Measurements from ENCODE around the gene ARHGAP26.

The ARHGAP26 gene

GRCh38 chr5:142749321-142749720 is 20.9 kb upstream of the ARHGAP26 start:
- DNase-seq: peak in 1 of 2 experiments; percentile 9

- no peak for DNase-seq
These were observed 17.0 kb upstream of the ARHGAP26 start for GRCh38 chr5:142753116-142753631.

GRCh38 chr5:142754031-142754430 is 16.1 kb upstream of the ARHGAP26 start:
- no peak for DNase-seq

- DNase-seq: no peak
These were observed 13.6 kb upstream of the ARHGAP26 start for GRCh38 chr5:142756576-142756975.

GRCh38 chr5:142757564-142757963 is 12.6 kb upstream of the ARHGAP26 start:
- no peak for DNase-seq

- no peak for DNase-seq
These were observed 11.9 kb upstream of the ARHGAP26 start for GRCh38 chr5:142758062-142758795.

GRCh38 chr5:142758796-142759145 is 11.4 kb upstream of the ARHGAP26 start:
- DNase-seq: no peak

GRCh38 chr5:142763701-142764100 is 6.5 kb upstream of the ARHGAP26 start:
- DNase-seq: no peak

GRCh38 chr5:142767178-142767577 is 3.0 kb upstream of the ARHGAP26 start:
- no peak for DNase-seq

- DNase-seq: no peak
These were observed 2.3 kb upstream of the ARHGAP26 start for GRCh38 chr5:142767911-142768310.

GRCh38 chr5:142769251-142769792 is 855 bp upstream of the ARHGAP26 start:
- DNase-seq: no peak

- DNase-seq: peak; percentile 49 to 57
These were observed 753 bp downstream of the ARHGAP26 start for GRCh38 chr5:142770650-142771609.

- DNase-seq: no peak
These were observed 1.5 kb downstream of the ARHGAP26 start for GRCh38 chr5:142771666-142772065.

GRCh38 chr5:142772446-142773293 is 2.5 kb downstream of the ARHGAP26 start:
- no peak for DNase-seq

- DNase-seq: no peak
These were observed 6.9 kb downstream of the ARHGAP26 start for GRCh38 chr5:142777099-142777498.

GRCh38 chr5:142777850-142778249 is 7.7 kb downstream of the ARHGAP26 start:
- no peak for DNase-seq

- no peak for DNase-seq
These were observed 9.1 kb downstream of the ARHGAP26 start for GRCh38 chr5:142779163-142779840.

GRCh38 chr5:142780871-142781270 is 10.7 kb downstream of the ARHGAP26 start:
- DNase-seq: no peak

GRCh38 chr5:142782976-142783530 is 12.9 kb downstream of the ARHGAP26 start:
- DNase-seq: no peak

GRCh38 chr5:142783601-142784341 is 13.6 kb downstream of the ARHGAP26 start:
- DNase-seq: peak; percentile 12 to 15
